ENCODE results near the gene SAPCD1.

Gene SAPCD1

DNA sequence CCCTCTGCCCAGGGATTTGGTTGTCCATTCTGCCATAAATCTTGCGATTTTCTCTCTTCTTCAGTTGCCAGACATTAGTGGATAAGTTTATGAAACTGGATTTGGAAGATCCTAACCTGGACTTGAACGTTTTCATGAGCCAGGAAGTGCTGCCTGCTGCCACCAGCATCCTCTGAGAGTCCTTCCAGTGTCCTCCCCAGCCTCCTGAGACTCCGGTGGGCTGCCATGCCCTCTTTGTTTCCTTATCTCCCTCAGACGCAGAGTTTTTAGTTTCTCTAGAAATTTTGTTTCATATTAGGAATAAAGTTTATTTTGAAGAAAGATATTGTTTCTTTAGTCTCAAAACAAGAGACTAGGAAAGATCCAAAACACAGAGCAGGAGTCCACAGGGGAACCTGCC is at the start of gene SAPCD1:
TSS of gene SAPCD1 (plus strand) at position 301 of the 400 bp plus-strand sequence. CDS start 399 bp downstream, outside the sequence.
- Histone ChIP-seq H3K27me3 (replicated peaks; ENCODE audit: control insufficient read depth, insufficient read depth, low read length) (no peaks in the 10 kb centered on the region), H3K4me3 (replicated peaks; ENCODE audit: low read depth, low read length) (no peak within 1 kb of the TSS), H3K36me3 (ENCODE audit: control insufficient read depth, insufficient read depth, low read length) (peaks cover 23% of the 10 kb centered on the region)
- TF ChIP-seq, protein P1, sequence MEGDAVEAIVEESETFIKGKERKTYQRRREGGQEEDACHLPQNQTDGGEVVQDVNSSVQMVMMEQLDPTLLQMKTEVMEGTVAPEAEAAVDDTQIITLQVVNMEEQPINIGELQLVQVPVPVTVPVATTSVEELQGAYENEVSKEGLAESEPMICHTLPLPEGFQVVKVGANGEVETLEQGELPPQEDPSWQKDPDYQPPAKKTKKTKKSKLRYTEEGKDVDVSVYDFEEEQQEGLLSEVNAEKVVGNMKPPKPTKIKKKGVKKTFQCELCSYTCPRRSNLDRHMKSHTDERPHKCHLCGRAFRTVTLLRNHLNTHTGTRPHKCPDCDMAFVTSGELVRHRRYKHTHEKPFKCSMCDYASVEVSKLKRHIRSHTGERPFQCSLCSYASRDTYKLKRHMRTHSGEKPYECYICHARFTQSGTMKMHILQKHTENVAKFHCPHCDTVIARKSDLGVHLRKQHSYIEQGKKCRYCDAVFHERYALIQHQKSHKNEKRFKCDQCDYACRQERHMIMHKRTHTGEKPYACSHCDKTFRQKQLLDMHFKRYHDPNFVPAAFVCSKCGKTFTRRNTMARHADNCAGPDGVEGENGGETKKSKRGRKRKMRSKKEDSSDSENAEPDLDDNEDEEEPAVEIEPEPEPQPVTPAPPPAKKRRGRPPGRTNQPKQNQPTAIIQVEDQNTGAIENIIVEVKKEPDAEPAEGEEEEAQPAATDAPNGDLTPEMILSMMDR (IDR thresholded peaks at IDR 0.05; ENCODE audit: insufficient read depth, low read length, poor library complexity, severe bottlenecking) = no peak
- DNase-seq (ENCODE audit: extremely low read depth, insufficient read length) = no peak

DNA sequence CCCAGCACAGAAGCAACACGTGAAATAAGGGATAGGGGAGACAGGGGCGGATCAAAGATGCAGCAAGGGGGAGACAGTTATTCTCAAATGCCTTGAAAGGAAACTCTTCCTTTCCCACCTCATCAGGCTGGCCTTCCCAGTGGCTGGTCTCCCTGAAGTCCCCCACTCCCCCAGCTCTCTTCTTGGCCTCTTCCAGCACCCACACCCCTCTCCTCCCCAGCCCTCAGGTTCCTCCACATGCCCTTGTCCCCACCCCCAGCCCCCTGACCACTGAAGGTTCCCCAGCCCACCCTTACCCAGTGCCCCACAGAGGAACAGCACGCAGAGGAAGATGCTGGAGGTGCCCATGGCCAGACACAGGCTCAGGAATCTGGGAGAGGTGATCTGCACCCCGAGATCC is 49.0 kb upstream of the SAPCD1 start:
- Histone ChIP-seq H3K36me3 (ENCODE audit: control insufficient read depth, insufficient read depth, low read length) (no peaks in the 10 kb centered on the region), H3K4me3 (replicated peaks; ENCODE audit: low read depth, low read length) (no peak overlapping the region), H3K27me3 (replicated peaks; ENCODE audit: control insufficient read depth, insufficient read depth, low read length) (no peaks in the 10 kb centered on the region; the same call in 1 of the 2 replicates)
- DNase-seq (ENCODE audit: extremely low read depth, insufficient read length) = no peak
- TF ChIP-seq, protein P1 (IDR thresholded peaks at IDR 0.05; ENCODE audit: insufficient read depth, low read length, poor library complexity, severe bottlenecking) = no peak

DNA sequence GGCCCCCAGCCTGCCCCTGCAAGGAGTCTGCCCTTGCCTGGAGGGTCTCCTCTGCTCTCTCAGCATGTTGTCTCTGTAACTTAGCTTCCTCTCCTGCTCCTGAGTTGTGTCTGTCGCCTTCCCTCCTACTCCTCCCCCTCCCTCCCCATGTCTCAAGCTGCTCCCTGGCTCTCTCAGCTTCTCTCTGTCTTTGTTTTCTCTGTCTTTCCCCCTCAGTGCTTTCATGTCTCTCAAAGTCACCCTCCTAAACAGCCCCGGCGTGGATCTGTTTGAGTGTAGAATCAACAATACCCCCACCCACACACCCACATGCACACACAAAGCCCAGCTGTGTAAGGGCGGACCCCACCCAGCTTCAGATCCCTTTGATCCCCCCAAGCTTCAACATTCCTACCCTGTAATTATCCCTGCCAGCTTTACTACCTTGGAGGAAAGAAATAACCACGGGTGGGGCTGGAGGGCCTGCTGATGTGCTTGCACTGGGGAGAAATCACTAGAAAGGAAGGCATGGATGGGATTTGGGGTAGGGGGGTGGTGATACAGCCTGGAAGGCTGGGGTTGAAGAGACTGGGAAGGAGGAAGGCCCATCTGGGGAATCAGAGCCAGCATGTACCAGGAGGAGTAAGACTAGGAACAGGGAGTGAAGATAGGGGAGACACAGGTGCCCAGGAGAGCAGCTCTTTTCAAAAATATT is 48.3 kb upstream of the SAPCD1 start:
- Histone ChIP-seq H3K27me3 (replicated peaks; ENCODE audit: control insufficient read depth, insufficient read depth, low read length) (no peaks in the 10 kb centered on the region; the same call in 1 of the 2 replicates), H3K36me3 (ENCODE audit: control insufficient read depth, insufficient read depth, low read length) (no peaks in the 10 kb centered on the region), H3K4me3 (replicated peaks; ENCODE audit: low read depth, low read length) (no peak overlapping the region)
- DNase-seq (ENCODE audit: extremely low read depth, insufficient read length) = no peak
- TF ChIP-seq, protein P1 (IDR thresholded peaks at IDR 0.05; ENCODE audit: insufficient read depth, low read length, poor library complexity, severe bottlenecking) = no peak

DNA sequence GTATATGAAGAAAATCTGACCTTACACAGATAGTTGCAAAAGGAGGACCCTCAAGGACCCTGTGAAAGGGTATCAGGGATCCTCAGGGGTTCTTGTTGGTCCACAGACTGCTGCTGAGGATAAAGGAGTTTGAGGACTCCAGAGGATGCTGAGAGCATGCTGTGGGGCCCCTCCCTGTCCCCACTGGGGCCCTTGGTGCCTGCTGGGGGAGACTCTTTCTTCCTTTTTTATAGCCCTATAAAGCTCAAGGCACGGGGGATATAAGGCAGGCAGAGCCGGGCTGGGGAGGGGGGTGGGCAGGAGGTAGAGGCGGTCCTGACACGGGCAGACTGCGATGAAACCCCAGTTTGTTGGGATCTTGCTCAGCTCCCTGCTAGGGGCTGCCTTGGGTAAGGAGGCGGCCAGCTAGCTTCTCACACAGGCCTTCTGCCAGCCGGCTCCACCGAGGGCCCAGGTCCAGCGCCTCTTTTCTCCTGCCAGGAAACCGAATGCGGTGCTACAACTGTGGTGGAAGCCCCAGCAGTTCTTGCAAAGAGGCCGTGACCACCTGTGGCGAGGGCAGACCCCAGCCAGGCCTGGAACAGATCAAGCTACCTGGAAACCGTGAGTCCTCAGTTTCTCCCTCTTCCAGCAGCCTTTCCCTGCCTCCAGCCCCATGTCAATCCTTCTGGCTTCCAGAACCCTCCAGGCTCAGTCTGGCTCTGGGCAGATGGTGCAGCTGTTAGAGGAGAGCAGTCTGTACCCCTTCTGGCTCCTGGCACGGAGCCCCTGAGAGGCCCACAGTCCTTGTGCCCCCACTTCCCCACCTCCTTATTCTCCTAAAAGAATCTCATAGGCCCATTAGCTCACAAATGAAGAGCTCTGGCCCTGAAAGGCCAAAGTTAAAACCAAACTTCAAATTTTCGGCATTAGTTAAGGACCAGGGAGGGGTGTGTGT is 47.2 kb upstream of the SAPCD1 start, which contains the start of gene LY6G6D:
TSS of gene LY6G6D (plus strand) at position 327 of the 937 bp plus-strand sequence. CDS start at position 335, 8 bp downstream.
- Histone ChIP-seq H3K36me3 (ENCODE audit: control insufficient read depth, insufficient read depth, low read length) (no peaks in the 10 kb centered on the region), H3K27me3 (replicated peaks; ENCODE audit: control insufficient read depth, insufficient read depth, low read length) (no peaks in the 10 kb centered on the region; the same call in 1 of the 2 replicates), H3K4me3 (replicated peaks; ENCODE audit: low read depth, low read length) (no peak within 1 kb of the TSS)
- DNase-seq (ENCODE audit: extremely low read depth, insufficient read length) = no peak
- TF ChIP-seq, protein P1 (IDR thresholded peaks at IDR 0.05; ENCODE audit: insufficient read depth, low read length, poor library complexity, severe bottlenecking) = no peak

DNA sequence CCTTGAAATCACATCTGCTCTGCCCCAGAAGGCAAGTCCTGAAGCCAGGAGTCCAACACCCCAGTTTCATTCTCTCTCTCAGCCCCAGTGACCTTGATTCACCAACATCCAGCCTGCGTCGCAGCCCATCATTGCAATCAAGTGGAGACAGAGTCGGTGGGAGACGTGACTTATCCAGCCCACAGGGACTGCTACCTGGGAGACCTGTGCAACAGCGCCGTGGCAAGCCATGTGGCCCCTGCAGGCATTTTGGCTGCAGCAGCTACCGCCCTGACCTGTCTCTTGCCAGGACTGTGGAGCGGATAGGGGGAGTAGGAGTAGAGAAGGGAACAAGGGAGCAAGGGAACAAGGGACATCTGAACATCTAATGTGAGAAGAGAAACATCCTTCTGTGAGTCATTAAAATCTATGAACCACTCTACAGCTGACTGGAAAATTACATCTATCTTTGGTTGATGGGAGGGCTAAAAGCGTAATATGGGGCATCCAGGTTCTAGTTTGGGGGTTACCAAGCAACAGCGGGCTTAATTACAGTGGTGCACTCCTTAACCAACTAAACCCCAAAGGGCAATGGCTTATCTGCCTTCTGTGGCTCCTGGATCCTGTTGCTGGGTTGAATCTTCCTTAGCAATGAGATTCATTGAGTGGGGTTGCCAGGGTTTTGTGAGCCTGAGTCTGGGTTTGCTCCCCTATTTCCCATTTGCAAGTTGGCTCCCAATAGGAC is 44.8 kb upstream of the SAPCD1 start:
- no peak for DNase-seq (ENCODE audit: extremely low read depth, insufficient read length)
- no peaks in the 10 kb centered on the region; the same call in 1 of the 2 replicates for H3K27me3 ChIP-seq (replicated peaks; ENCODE audit: control insufficient read depth, insufficient read depth, low read length)
- H3K36me3 ChIP-seq (ENCODE audit: control insufficient read depth, insufficient read depth, low read length) = no peaks in the 10 kb centered on the region
- no peak overlapping the region for H3K4me3 ChIP-seq (replicated peaks; ENCODE audit: low read depth, low read length)
- TF ChIP-seq, protein P1 (IDR thresholded peaks at IDR 0.05; ENCODE audit: insufficient read depth, low read length, poor library complexity, severe bottlenecking) = no peak

All from GM06990 (cell line).